ENCODE results near the gene PTTG1IP2. TPM values are rescaled to one million over a fixed set of nuclear protein-coding genes. Genes with fewer than 3 reads are reported as not detected.

Gene PTTG1IP2
- total and polyA plus RNA-seq, 2 experiments from 2014 or later, result not detected

DNA sequence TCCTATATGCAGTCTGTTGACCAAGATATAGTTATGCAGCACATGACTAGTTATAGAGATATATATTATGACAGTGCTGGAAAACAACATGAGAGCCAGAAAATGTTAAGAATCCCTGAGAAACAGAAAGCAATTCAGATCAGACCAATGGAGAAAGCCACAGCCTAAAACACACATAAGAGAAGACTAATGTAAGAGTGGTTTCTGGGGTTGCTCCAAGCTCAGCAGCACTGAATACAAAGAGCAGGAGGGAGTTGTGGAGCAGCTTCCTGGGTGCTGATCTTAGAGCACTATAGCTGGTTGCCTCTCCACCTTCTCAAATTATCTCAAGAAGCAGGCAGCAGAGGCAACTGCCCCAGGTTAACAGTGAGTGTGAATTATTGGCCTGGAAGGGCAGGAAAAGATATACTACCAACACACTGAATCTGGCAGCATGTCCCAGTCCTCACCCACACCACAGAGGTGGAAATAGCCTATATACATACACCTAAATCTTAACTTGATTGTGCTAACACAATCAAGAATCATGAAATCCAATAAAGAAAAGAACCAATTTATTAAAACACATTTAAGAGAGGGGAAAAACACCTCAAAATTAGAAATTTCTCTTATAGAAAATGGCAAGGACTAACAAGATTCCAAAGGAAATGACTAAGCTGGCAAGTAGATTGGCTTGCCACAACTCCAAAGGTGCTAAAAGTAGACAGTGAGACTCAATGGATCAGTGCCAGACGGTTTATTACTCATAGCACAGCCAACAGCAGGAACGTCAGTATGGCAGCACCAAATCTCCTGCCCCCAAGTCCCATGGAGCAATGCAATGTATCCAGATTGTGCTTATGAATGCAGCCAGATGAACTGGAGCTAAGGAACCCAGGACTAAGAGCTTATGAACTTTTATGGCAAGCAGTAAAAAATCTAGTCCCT is 5.1 kb downstream of the PTTG1IP2 start (continued):
- TF ChIP-seq EZH2 (IDR thresholded peaks at IDR 0.05; ENCODE audit: low read depth, unreplicated experiment) (no peak), NANOG (IDR thresholded peaks at IDR 0.05; ENCODE audit: borderline replicate concordance) (no peak), CREB1 (CRISPR knock-in tag; IDR thresholded peaks at IDR 0.05; ENCODE audit: low read depth) (no peak), ZNF331 (CRISPR knock-in tag; IDR thresholded peaks at IDR 0.05; ENCODE audit: low read depth) (no peak), ZNF114 (CRISPR knock-in tag; IDR thresholded peaks at IDR 0.05) (no peak)

DNA sequence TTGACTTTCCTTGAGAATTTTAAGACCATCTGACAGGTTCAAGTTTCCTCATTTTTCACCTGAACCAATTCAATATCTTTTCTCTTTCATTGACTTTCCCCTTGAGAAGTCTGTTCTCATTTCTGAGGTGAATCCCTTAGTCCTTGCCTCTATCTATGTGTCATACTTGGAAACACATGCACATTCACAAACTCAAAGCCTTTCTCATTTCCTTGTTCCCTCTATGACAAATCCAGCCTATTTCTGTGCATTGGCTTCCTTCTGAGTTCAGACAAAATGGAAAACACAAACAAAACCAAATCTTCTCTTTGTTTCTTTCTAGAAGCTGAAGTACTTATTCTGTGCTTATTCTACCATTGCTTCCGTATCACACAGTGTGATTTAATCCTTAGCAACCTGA is 13.8 kb downstream of the PTTG1IP2 start:
- H2AFZ ChIP-seq, result no peak overlapping the region
- no peak for ATAC-seq

More for the DNA sequence above, 13.8 kb downstream of the PTTG1IP2 start:
- Mint-ChIP-seq H3K27me3 (ENCODE audit: insufficient read depth, low read depth, poor library complexity) (peaks cover 2% of the 10 kb centered on the region), H3K27ac (no peak overlapping the region), H3K4me3 (no peak overlapping the region), H3K9me3 (no peaks in the 10 kb centered on the region), H3K4me1 (peaks cover 6% of the 10 kb centered on the region), H3K36me3 (ENCODE audit: low read depth) (no peaks in the 10 kb centered on the region)
- no peaks in the 10 kb centered on the region for H3F3A ChIP-seq (replicated peaks; ENCODE audit: low read depth)
- H3K79me2 ChIP-seq (replicated peaks; ENCODE audit: insufficient read depth), result no peaks in the 10 kb centered on the region
- TF ChIP-seq, protein P1, sequence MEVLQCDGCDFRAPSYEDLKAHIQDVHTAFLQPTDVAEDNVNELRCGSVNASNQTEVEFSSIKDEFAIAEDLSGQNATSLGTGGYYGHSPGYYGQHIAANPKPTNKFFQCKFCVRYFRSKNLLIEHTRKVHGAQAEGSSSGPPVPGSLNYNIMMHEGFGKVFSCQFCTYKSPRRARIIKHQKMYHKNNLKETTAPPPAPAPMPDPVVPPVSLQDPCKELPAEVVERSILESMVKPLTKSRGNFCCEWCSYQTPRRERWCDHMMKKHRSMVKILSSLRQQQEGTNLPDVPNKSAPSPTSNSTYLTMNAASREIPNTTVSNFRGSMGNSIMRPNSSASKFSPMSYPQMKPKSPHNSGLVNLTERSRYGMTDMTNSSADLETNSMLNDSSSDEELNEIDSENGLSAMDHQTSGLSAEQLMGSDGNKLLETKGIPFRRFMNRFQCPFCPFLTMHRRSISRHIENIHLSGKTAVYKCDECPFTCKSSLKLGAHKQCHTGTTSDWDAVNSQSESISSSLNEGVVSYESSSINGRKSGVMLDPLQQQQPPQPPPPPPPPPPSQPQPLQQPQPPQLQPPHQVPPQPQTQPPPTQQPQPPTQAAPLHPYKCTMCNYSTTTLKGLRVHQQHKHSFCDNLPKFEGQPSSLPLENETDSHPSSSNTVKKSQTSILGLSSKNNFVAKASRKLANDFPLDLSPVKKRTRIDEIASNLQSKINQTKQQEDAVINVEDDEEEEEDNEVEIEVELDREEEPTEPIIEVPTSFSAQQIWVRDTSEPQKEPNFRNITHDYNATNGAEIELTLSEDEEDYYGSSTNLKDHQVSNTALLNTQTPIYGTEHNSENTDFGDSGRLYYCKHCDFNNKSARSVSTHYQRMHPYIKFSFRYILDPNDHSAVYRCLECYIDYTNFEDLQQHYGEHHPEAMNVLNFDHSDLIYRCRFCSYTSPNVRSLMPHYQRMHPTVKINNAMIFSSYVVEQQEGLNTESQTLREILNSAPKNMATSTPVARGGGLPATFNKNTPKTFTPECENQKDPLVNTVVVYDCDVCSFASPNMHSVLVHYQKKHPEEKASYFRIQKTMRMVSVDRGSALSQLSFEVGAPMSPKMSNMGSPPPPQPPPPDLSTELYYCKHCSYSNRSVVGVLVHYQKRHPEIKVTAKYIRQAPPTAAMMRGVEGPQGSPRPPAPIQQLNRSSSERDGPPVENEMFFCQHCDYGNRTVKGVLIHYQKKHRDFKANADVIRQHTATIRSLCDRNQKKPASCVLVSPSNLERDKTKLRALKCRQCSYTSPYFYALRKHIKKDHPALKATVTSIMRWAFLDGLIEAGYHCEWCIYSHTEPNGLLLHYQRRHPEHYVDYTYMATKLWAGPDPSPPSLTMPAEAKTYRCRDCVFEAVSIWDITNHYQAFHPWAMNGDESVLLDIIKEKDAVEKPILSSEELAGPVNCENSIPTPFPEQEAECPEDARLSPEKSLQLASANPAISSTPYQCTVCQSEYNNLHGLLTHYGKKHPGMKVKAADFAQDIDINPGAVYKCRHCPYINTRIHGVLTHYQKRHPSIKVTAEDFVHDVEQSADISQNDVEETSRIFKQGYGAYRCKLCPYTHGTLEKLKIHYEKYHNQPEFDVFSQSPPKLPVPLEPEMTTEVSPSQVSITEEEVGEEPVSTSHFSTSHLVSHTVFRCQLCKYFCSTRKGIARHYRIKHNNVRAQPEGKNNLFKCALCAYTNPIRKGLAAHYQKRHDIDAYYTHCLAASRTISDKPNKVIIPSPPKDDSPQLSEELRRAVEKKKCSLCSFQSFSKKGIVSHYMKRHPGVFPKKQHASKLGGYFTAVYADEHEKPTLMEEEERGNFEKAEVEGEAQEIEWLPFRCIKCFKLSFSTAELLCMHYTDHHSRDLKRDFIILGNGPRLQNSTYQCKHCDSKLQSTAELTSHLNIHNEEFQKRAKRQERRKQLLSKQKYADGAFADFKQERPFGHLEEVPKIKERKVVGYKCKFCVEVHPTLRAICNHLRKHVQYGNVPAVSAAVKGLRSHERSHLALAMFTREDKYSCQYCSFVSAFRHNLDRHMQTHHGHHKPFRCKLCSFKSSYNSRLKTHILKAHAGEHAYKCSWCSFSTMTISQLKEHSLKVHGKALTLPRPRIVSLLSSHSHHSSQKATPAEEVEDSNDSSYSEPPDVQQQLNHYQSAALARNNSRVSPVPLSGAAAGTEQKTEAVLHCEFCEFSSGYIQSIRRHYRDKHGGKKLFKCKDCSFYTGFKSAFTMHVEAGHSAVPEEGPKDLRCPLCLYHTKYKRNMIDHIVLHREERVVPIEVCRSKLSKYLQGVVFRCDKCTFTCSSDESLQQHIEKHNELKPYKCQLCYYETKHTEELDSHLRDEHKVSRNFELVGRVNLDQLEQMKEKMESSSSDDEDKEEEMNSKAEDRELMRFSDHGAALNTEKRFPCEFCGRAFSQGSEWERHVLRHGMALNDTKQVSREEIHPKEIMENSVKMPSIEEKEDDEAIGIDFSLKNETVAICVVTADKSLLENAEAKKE (CRISPR knock-in tag; IDR thresholded peaks at IDR 0.05), result no peak
- TF ChIP-seq NANOG (IDR thresholded peaks at IDR 0.05; ENCODE audit: borderline replicate concordance), result no peak
- TF ChIP-seq POLR2AphosphoS5 (IDR thresholded peaks at IDR 0.05; ENCODE audit: low read depth), result no peak
- TF ChIP-seq, protein P2, sequence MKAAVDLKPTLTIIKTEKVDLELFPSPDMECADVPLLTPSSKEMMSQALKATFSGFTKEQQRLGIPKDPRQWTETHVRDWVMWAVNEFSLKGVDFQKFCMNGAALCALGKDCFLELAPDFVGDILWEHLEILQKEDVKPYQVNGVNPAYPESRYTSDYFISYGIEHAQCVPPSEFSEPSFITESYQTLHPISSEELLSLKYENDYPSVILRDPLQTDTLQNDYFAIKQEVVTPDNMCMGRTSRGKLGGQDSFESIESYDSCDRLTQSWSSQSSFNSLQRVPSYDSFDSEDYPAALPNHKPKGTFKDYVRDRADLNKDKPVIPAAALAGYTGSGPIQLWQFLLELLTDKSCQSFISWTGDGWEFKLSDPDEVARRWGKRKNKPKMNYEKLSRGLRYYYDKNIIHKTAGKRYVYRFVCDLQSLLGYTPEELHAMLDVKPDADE (IDR thresholded peaks at IDR 0.05), result no peak
- TF ChIP-seq ZNF331 (CRISPR knock-in tag; IDR thresholded peaks at IDR 0.05; ENCODE audit: low read depth), result no peak
- no peak for TF ChIP-seq JUNB (IDR thresholded peaks at IDR 0.05; ENCODE audit: unreplicated experiment)
- TF ChIP-seq STAT1 (IDR thresholded peaks at IDR 0.05; ENCODE audit: unreplicated experiment), result no peak
- TF ChIP-seq EZH2 (IDR thresholded peaks at IDR 0.05; ENCODE audit: low read depth, unreplicated experiment), result no peak
- TF ChIP-seq CREB1 (CRISPR knock-in tag; IDR thresholded peaks at IDR 0.05; ENCODE audit: low read depth), result no peak
- TF ChIP-seq ZNF114 (CRISPR knock-in tag; IDR thresholded peaks at IDR 0.05), result no peak
- TF ChIP-seq EZH2phosphoT487 (IDR thresholded peaks at IDR 0.05; ENCODE audit: unreplicated experiment), result no peak
- TF ChIP-seq, protein P3, sequence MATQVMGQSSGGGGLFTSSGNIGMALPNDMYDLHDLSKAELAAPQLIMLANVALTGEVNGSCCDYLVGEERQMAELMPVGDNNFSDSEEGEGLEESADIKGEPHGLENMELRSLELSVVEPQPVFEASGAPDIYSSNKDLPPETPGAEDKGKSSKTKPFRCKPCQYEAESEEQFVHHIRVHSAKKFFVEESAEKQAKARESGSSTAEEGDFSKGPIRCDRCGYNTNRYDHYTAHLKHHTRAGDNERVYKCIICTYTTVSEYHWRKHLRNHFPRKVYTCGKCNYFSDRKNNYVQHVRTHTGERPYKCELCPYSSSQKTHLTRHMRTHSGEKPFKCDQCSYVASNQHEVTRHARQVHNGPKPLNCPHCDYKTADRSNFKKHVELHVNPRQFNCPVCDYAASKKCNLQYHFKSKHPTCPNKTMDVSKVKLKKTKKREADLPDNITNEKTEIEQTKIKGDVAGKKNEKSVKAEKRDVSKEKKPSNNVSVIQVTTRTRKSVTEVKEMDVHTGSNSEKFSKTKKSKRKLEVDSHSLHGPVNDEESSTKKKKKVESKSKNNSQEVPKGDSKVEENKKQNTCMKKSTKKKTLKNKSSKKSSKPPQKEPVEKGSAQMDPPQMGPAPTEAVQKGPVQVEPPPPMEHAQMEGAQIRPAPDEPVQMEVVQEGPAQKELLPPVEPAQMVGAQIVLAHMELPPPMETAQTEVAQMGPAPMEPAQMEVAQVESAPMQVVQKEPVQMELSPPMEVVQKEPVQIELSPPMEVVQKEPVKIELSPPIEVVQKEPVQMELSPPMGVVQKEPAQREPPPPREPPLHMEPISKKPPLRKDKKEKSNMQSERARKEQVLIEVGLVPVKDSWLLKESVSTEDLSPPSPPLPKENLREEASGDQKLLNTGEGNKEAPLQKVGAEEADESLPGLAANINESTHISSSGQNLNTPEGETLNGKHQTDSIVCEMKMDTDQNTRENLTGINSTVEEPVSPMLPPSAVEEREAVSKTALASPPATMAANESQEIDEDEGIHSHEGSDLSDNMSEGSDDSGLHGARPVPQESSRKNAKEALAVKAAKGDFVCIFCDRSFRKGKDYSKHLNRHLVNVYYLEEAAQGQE (IDR thresholded peaks at IDR 0.05; ENCODE audit: unreplicated experiment), result no peak
- no peak overlapping the region for H3K4me3 ChIP-seq
- no peaks in the 10 kb centered on the region for H4K20me1 ChIP-seq (replicated peaks; ENCODE audit: insufficient read depth)
- no peak for DNase-seq (ENCODE audit: low spot score)
- H3K36me3 ChIP-seq (ENCODE audit: insufficient read depth), result no peaks in the 10 kb centered on the region
- no peak overlapping the region for H3K4me2 ChIP-seq
- no peak overlapping the region for H3K27ac ChIP-seq (ENCODE audit: low read depth)
- no peaks in the 10 kb centered on the region for H3K27me3 ChIP-seq (ENCODE audit: insufficient read depth)
- no peaks in the 10 kb centered on the region for H3K9me2 ChIP-seq (ENCODE audit: insufficient read depth)
- H3K4me1 ChIP-seq (ENCODE audit: insufficient read depth), result no peaks in the 10 kb centered on the region

Measured in GM23338 (cell line).